ENCODE data around the gene GRXCR2.

The GRXCR2 gene

GRCh38 chr5:145853781-145854376, 18.9 kb downstream of the GRXCR2 start:
- Histone ChIP-seq H3K27ac (ENCODE audit: low read depth, low read length) (no peak overlapping the region), H3K56ac (ENCODE audit: low read length) (no peak overlapping the region), H2BK5ac (ENCODE audit: low read length) (no peak overlapping the region), H3K4me3 (ENCODE audit: low read length) (no peak overlapping the region), H3K9ac (ENCODE audit: low read length) (no peak overlapping the region), H3K79me1 (ENCODE audit: low read length) (no peaks in the 10 kb centered on the region), H3K36me3 (ENCODE audit: control insufficient read depth, insufficient read depth, low read length) (no peaks in the 10 kb centered on the region), H3K4me2 (ENCODE audit: low read length) (no peak overlapping the region), H3K23ac (ENCODE audit: low read length) (no peak overlapping the region), H3K4me1 (ENCODE audit: control insufficient read depth, low read depth, low read length) (peaks cover 7% of the 10 kb centered on the region), H2AK5ac (ENCODE audit: low read length) (no peak overlapping the region), H4K5ac (ENCODE audit: low read length) (no peak overlapping the region), H3K79me2 (ENCODE audit: control insufficient read depth, insufficient read depth, low read length) (no peaks in the 10 kb centered on the region), H3K4ac (ENCODE audit: low read depth, low read length) (no peak overlapping the region), H3K18ac (ENCODE audit: low read length) (no peak overlapping the region), H4K8ac (ENCODE audit: low read depth, low read length) (no peak overlapping the region), H2BK15ac (replicated peaks; ENCODE audit: low read depth) (no peak overlapping the region), H3K27me3 (ENCODE audit: insufficient read depth, low read length, poor library complexity) (no peaks in the 10 kb centered on the region), H2BK120ac (ENCODE audit: low read depth, low read length) (no peak overlapping the region)
- WGBS (ENCODE audit: extremely low coverage, insufficient coverage, low lambda C conversion rate) = no CpG with 5 or more reads among the region's 3 CpGs
- DNase-seq = no peak

DNA sequence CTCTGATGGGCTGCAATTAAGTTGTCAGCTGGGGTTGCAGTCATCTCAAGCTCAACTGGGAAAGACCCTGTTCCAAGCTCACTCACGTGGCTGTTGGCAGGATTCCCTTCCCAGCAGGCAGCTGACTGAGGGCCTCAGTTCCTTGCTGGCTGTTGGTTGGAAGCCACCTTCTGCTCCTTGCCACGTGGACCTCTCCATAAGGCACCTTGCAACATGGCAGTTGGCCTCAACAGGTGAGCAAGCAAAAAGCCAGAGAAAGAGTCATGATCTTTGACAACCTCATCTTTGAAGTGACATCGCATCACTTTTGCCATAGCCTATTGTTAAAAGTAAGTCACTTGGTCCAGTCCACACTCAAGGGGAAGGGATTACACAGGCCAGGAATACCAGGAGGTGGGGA, 19.8 kb downstream of the GRXCR2 start:
- Histone ChIP-seq H3K4me3 (ENCODE audit: low read length) (no peak overlapping the region), H2BK5ac (ENCODE audit: low read length) (no peak overlapping the region), H2BK120ac (ENCODE audit: low read depth, low read length) (no peak overlapping the region), H2BK15ac (replicated peaks; ENCODE audit: low read depth) (no peak overlapping the region), H3K4me1 (ENCODE audit: control insufficient read depth, low read depth, low read length) (peaks cover 7% of the 10 kb centered on the region), H3K79me2 (ENCODE audit: control insufficient read depth, insufficient read depth, low read length) (no peaks in the 10 kb centered on the region), H3K27ac (ENCODE audit: low read depth, low read length) (no peak overlapping the region), H3K9ac (ENCODE audit: low read length) (no peak overlapping the region), H3K4me2 (ENCODE audit: low read length) (no peak overlapping the region), H3K18ac (ENCODE audit: low read length) (no peak overlapping the region), H4K8ac (ENCODE audit: low read depth, low read length) (no peak overlapping the region), H3K4ac (ENCODE audit: low read depth, low read length) (no peak overlapping the region), H3K23ac (ENCODE audit: low read length) (no peak overlapping the region), H4K5ac (ENCODE audit: low read length) (no peak overlapping the region), H3K56ac (ENCODE audit: low read length) (no peak overlapping the region), H3K27me3 (ENCODE audit: insufficient read depth, low read length, poor library complexity) (no peaks in the 10 kb centered on the region), H3K79me1 (ENCODE audit: low read length) (no peaks in the 10 kb centered on the region), H2AK5ac (ENCODE audit: low read length) (no peak overlapping the region), H3K36me3 (ENCODE audit: control insufficient read depth, insufficient read depth, low read length) (no peaks in the 10 kb centered on the region)
- no CpG with 5 or more reads among the region's 3 CpGs for WGBS (ENCODE audit: extremely low coverage, insufficient coverage, low lambda C conversion rate)
- no peak for DNase-seq

GRCh38 chr5:145848854-145849253, 24.0 kb downstream of the GRXCR2 start:
- Histone ChIP-seq H3K27ac (ENCODE audit: low read depth, low read length) (no peak overlapping the region), H3K4me1 (ENCODE audit: control insufficient read depth, low read depth, low read length) (no peaks in the 10 kb centered on the region), H2BK120ac (ENCODE audit: low read depth, low read length) (no peak overlapping the region), H3K18ac (ENCODE audit: low read length) (no peak overlapping the region), H3K79me2 (ENCODE audit: control insufficient read depth, insufficient read depth, low read length) (no peaks in the 10 kb centered on the region), H4K8ac (ENCODE audit: low read depth, low read length) (no peak overlapping the region), H3K36me3 (ENCODE audit: control insufficient read depth, insufficient read depth, low read length) (no peaks in the 10 kb centered on the region), H3K4ac (ENCODE audit: low read depth, low read length) (no peak overlapping the region), H3K56ac (ENCODE audit: low read length) (no peak overlapping the region), H2BK15ac (replicated peaks; ENCODE audit: low read depth) (no peak overlapping the region), H3K4me2 (ENCODE audit: low read length) (no peak overlapping the region), H2BK5ac (ENCODE audit: low read length) (no peak overlapping the region), H3K23ac (ENCODE audit: low read length) (no peak overlapping the region), H3K4me3 (ENCODE audit: low read length) (no peak overlapping the region), H3K27me3 (ENCODE audit: insufficient read depth, low read length, poor library complexity) (no peaks in the 10 kb centered on the region), H4K5ac (ENCODE audit: low read length) (no peak overlapping the region), H3K9ac (ENCODE audit: low read length) (no peak overlapping the region), H3K79me1 (ENCODE audit: low read length) (no peaks in the 10 kb centered on the region), H2AK5ac (ENCODE audit: low read length) (no peak overlapping the region)
- WGBS (ENCODE audit: extremely low coverage, insufficient coverage, low lambda C conversion rate) = no CpG with 5 or more reads among the region's 1 CpG
- DNase-seq = no peak

DNA sequence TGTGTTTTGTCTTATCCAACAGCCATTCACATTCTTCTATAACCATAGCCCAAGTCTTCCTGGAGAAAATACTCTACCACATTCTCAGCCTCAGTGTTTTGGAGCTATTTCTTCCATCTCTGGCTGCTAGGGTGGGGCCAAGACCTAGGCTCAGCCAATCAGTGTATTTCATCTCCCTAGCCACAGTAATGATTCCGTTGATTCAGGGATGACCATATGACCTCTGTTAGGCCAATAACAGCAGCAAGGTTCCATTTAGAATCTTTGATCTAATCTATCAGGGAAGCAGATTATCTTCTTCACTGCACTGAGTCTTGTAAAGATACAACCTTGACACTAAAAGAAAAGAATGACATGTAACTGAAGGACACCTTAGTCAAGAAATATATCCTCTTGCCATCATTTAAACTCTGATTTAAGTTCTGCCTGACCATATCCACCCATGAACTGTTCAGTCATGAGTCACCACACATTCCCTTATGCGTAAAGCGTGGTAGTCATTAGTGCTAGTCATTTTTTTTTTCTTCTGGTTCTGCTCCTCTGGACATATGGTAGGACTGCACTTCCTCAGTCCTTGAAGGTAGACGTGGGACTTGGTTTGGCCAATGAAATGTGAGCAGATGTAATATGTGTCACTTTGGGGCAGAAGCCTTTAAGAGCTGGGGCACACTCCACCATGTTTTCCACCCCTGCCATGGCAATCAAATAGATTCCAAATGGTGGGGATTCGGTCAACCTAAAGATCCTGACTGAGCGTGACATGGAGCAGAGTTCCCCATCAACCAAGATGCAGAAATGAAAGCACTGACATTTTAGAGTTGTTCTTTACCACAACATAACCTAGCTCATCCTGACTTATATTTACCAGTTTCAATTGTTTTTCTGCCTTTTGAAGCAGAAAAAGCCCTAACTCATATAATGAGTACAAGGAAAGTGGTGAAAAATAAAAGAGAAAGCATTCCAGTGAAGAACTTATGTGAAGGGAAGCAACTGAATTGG, 25.0 kb downstream of the GRXCR2 start:
- Histone ChIP-seq H3K9ac (ENCODE audit: low read length) (no peak overlapping the region), H2AK5ac (ENCODE audit: low read length) (no peak overlapping the region), H3K79me2 (ENCODE audit: control insufficient read depth, insufficient read depth, low read length) (no peaks in the 10 kb centered on the region), H2BK15ac (replicated peaks; ENCODE audit: low read depth) (no peak overlapping the region), H3K4me1 (ENCODE audit: control insufficient read depth, low read depth, low read length) (no peaks in the 10 kb centered on the region), H3K18ac (ENCODE audit: low read length) (no peak overlapping the region), H3K4ac (ENCODE audit: low read depth, low read length) (no peak overlapping the region), H3K79me1 (ENCODE audit: low read length) (no peaks in the 10 kb centered on the region), H3K4me2 (ENCODE audit: low read length) (no peak overlapping the region), H4K5ac (ENCODE audit: low read length) (no peak overlapping the region), H4K8ac (ENCODE audit: low read depth, low read length) (no peak overlapping the region), H3K23ac (ENCODE audit: low read length) (no peak overlapping the region), H3K27me3 (ENCODE audit: insufficient read depth, low read length, poor library complexity) (no peaks in the 10 kb centered on the region), H3K27ac (ENCODE audit: low read depth, low read length) (no peak overlapping the region), H3K4me3 (ENCODE audit: low read length) (no peak overlapping the region), H2BK5ac (ENCODE audit: low read length) (no peak overlapping the region), H2BK120ac (ENCODE audit: low read depth, low read length) (no peak overlapping the region), H3K56ac (ENCODE audit: low read length) (no peak overlapping the region), H3K36me3 (ENCODE audit: control insufficient read depth, insufficient read depth, low read length) (no peaks in the 10 kb centered on the region)
- no CpG with 5 or more reads among the region's 6 CpGs for WGBS (ENCODE audit: extremely low coverage, insufficient coverage, low lambda C conversion rate)
- DNase-seq = no peak

- DNase-seq = no peak
- Histone ChIP-seq H3K27ac (ENCODE audit: low read depth, low read length) (no peak overlapping the region), H3K4ac (ENCODE audit: low read depth, low read length) (no peak overlapping the region), H4K5ac (ENCODE audit: low read length) (no peak overlapping the region), H2AK5ac (ENCODE audit: low read length) (no peak overlapping the region), H3K27me3 (ENCODE audit: insufficient read depth, low read length, poor library complexity) (no peaks in the 10 kb centered on the region), H4K8ac (ENCODE audit: low read depth, low read length) (no peak overlapping the region), H3K9ac (ENCODE audit: low read length) (no peak overlapping the region), H3K23ac (ENCODE audit: low read length) (no peak overlapping the region), H3K79me1 (ENCODE audit: low read length) (no peaks in the 10 kb centered on the region), H3K4me1 (ENCODE audit: control insufficient read depth, low read depth, low read length) (no peaks in the 10 kb centered on the region), H3K4me2 (ENCODE audit: low read length) (no peak overlapping the region), H3K79me2 (ENCODE audit: control insufficient read depth, insufficient read depth, low read length) (no peaks in the 10 kb centered on the region), H3K18ac (ENCODE audit: low read length) (no peak overlapping the region), H2BK5ac (ENCODE audit: low read length) (no peak overlapping the region), H2BK120ac (ENCODE audit: low read depth, low read length) (no peak overlapping the region), H3K36me3 (ENCODE audit: control insufficient read depth, insufficient read depth, low read length) (no peaks in the 10 kb centered on the region), H2BK15ac (replicated peaks; ENCODE audit: low read depth) (no peak overlapping the region), H3K56ac (ENCODE audit: low read length) (no peak overlapping the region), H3K4me3 (ENCODE audit: low read length) (no peak overlapping the region)
- no CpG with 5 or more reads among the region's 3 CpGs for WGBS (ENCODE audit: extremely low coverage, insufficient coverage, low lambda C conversion rate)
These were observed 26.7 kb downstream of the GRXCR2 start for GRCh38 chr5:145846081-145846480.
